22Rv1 (cell line): ENCODE data around the gene TTYH2.
"Not testable (repeated sequence)": the region's sequence is repeated elsewhere in the genome, so short reads cannot be mapped to it uniquely, and the experiment has no call there.

Experiments
- H3K27ac ChIP-seq: fragments of 450-650 bp; 2 replicates; pipeline ENCODE4 v1.5.1; 2017
- CTCF ChIP-seq: fragments of 450-650 bp; IDR thresholded peaks from 2 replicates; pipeline ENCODE4 v1.5.1; 2017; ENCODE audit warnings: mild to moderate bottlenecking
- ZFX ChIP-seq: fragments of 450-650 bp; IDR thresholded peaks from 2 replicates; pipeline ENCODE4 v1.6.1; 2017; ENCODE audit warnings: antibody characterized with exemption, borderline replicate concordance

TTYH2 gene

DNA sequence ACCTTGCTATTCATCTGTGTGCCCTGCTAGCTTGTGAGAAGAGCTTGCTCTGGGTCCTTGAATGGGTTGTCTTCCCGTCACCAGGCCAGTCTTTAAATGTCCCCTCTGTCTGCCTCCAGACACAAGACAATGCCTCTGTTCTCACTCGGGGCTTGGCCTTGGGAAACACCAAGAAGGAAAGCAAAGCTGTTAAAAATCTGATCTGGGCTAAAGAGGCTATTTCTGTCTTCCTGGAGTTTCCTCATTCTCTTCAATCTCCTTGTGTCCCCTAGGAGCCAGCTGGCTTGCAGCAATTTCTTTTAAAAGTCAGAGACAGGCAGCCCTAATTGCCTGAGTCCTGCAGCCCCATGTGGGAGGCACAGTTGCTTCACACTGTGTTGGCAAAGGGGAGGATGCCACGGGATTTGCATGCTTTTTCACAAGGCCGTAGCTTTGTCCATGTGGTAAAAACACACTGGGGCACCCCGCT lies 63.2 kb downstream of the TTYH2 start:
- TF ChIP-seq CTCF (no peak), ZFX (no peak)
- H3K27ac ChIP-seq: no peak overlapping the region

DNA sequence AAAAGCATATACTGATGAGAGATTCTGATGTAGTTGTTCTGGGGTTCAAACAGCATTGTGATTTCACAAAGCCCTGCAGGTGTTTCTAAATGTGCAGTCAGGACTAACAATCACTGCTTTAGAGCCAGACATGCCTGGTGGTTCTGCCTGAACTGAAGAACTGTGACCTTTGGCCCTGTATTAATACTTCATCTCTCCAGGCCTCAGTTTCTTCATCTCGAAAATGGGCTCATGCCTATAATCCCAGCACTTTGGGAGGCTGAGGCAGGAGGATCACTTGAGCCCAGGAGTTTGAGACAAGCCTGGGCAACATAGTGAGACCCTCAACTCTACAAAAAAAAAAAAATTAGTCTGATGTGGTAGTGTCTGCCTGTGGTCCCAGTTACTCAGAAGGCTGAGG lies 64.6 kb downstream of the TTYH2 start:
- no peak for TF ChIP-seq CTCF
- no peak for TF ChIP-seq ZFX
- H3K27ac ChIP-seq: no peak overlapping the region

DNA sequence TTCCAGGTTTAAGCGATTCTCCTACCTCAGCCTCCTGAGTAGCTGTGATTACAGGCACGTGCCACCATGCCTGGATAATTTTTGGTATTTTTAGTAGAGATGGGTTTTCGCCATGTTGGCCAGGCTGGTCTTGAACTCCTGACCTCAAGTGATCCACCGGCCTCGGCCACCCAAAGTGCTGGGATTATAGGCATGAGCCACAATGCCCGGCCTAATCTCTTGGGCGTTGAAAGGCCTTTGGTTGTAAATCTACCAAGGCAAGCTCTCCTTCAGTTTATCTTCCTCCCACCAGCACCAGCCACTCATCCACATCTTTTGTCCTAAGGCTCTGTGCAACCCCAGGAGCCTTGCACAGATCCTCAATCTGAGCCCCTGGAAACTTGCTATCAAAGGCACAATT lies 66.2 kb downstream of the TTYH2 start:
- H3K27ac ChIP-seq: not testable (repeated sequence)

- H3K27ac ChIP-seq: no peak overlapping the region
- TF ChIP-seq CTCF (no peak), ZFX (no peak)
These were observed 66.7 kb downstream of the TTYH2 start for GRCh38 chr17:74280093-74280513.

DNA sequence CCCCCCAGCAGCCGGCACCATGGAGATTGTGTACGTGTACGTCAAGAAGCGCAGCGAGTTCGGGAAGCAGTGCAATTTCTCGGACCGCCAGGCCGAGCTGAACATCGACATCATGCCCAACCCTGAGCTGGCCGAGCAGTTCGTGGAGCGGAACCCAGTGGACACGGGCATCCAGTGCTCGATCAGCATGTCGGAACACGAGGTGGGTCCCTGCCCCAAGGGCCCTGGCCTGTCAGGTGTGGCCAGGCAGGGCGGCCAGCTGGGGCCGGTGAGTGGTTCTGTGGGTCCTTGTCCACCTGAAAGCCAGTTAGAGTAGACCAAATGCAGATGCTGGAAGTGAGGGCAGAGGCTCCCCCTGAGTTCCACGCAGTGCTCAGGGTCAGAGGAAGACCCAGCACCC lies 68.4 kb downstream of the TTYH2 start:
- no peak overlapping the region for H3K27ac ChIP-seq
- no peak for TF ChIP-seq CTCF
- TF ChIP-seq ZFX: no peak

DNA sequence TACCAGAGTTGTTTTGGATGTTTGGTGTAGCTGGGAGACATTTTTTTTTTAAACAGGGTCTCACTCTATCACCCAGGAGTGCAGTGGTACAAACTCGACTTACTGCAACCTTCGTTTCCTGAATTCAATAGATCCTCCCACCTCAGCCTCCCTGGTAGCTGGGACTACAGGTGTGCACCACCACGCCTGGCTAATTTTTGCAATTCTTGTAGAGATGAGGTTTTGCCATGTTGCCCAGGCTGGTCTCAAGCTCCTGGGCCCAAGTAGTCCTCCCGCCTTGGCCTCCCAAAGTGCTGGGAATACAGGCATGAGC lies 68.9 kb downstream of the TTYH2 start:
- H3K27ac ChIP-seq: not testable (repeated sequence)

DNA sequence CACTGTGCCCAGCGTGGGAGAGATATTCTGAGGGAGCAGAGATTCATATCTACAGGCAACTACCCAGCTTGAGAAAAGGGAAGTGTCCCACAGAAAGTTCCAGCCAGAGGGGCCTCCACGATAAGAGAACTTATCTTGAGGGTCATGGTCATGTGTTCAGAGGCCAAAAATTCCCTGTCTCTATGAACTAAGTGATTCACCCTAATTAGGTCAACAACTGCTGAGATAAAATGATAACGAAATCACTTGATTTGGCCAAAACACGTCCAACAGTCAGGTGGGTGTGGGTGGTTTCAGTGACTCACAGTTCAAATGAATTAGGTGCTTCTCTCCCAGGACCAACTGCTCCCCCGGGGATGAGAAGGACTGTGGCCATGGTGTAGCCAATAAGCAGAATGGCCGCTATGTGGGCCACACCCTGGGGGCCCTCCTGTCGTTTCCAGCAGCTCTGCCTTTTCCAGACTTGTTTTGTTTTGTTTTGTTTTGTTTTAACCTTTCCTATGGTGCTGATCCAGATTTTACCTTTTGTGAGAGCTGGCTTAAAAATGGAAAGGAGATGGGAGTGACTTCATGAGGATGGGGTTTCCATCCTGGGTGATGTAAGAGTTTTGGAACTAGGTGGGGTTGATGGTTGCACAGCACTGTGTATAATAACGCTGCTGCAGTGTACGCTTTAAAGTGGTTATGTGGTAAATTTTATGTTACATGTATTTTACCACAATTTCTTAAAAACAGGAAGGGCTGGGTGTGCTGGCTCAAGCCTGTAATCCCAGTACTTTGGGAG lies 69.4 kb downstream of the TTYH2 start:
- no peak overlapping the region for H3K27ac ChIP-seq

DNA sequence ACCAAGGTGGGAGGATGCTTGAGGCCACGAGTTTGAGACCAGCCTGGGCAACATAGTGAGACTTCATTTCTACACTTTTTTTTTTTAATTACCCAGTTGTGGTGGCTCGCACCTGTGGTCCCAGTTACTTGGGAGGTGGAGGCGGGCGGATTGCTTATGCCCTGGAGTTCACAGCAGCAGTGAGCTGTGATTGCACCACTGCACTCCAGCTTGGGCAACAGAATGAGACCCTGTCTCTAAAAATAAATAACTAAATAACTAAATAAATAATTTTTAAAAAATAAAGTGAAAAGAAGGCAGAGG lies 70.0 kb downstream of the TTYH2 start:
- no peak for TF ChIP-seq CTCF
- no peak for TF ChIP-seq ZFX
- no peak overlapping the region for H3K27ac ChIP-seq

More for the DNA sequence above, 69.4 kb downstream of the TTYH2 start:
- TF ChIP-seq ZFX (no peak), CTCF (no peak)
